HG03521 (cell line): ENCODE measurements around the gene RNF17.

Source experiments
- ATAC-seq: cut with Tn5 transposase; IDR thresholded peaks from one replicate; pipeline ENCODE4 v1.9.1; 2021; ENCODE audit warnings: mild to moderate bottlenecking, moderate library complexity; ENCODE audit not compliant: unreplicated experiment

RNF17 gene

GRCh38 chr13:24858953-24859352, 95.0 kb downstream of the RNF17 start:
- ATAC-seq = no peak

GRCh38 chr13:24860770-24861169, 96.8 kb downstream of the RNF17 start:
- no peak for ATAC-seq

DNA sequence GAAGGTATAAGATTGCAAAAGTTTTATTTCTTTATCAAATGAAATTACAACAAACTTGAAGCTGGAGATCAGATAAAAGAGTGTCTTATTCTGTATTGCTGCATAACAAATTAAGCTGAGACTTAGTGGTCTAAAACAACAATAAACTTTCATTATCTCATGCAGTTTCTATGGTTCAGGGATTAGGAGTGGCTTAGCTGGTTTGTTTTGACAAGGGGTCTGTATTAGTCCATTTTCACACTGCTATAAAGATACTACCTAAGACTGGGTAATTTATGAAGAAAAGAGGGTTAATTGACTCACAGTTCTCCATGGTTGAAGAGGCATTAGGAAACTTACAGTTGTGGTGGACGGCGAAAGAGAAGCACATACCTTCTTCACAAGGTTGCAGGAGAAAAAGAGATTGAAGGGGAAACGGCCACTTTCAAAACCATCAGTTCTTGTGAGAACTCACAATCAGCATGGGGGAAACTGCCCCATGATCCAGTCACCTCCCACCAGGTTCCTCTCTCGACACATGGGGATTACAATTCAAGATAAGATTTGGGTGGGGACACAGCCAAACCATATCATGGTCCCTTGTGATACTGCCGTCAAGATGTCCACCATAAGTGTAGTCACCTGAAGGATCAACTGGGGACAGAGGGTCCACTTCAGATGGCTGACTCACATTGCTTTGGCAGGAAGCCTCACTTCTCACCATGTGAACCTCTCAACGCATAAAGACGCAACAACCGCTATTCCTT, 97.8 kb downstream of the RNF17 start:
- no peak for ATAC-seq

GRCh38 chr13:24863748-24864540, 100.0 kb downstream of the RNF17 start:
- no peak for ATAC-seq

DNA sequence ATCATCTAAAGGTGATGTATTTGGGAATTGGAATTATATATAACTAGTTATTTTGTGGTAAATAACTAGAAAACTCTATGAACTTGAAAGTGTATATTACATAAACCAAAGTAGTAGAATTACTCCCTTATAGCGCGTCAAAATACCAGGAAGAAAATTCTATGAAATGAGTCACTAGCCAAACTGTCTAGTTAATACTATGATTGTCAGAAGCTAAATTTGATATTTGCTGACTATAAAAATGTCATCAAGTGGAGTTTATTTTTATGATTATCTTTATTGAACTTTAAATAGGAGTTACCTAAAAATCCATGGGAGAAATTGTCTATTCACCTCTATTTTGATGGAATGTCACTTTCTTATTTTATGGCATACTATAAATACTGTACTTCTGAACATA, 100.6 kb downstream of the RNF17 start:
- no peak for ATAC-seq

DNA sequence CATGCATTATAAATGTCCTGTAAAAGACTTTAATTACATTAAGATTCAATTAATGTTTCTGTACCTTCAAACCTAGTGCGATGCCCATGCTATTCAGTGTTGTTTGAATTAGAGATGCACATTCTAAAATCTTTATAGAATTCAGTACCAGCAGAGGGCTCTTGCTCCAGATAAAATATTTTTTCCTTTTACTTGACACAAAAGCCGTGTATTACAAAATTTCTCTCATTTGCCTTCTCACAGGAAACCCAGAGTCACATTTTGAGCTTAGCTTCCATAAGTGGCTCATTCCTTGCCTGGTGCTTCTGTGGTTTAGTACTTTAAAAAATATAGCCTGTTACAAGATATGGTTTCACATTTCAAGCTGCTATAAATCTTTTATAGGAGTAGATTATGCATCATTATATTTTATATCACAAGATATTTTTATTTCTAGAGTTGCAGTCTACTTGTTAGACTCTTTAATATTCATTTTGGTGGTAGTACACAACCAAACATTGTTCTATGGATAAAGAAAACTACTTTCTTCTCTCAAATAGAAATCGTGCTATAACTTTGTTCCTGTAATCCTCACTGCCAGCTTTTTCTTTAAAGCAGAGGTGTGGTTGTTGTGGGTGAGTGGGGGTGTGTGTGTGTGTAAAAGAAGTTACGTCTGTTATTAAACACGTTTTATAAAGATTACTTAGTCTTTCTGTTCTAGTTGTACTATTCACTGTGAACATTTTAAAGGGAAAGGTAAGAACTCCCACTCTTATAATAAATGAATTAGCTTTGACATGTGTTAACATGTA, 101.4 kb downstream of the RNF17 start:
- no peak for ATAC-seq

DNA sequence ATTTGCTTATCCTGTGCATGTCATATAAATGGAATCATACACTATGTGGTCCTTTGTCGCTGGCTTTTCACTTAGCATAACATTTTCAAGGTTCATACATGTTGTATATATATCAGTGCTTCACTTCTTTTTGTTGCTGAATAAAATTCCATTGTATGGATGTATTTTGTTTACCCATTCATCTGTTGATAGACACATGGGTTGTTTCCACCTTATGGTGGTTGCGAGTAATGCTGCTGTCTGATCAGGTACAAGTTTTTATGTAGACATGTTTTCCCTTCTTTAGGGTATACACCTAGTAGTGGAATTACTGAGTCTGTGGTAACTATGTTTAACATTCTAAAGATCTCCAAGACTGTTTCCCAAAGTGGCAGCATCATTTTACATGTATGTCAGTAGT, 102.5 kb downstream of the RNF17 start:
- no peak for ATAC-seq

GRCh38 chr13:24868874-24869273, 104.9 kb downstream of the RNF17 start:
- no peak for ATAC-seq

- ATAC-seq = no peak
These were observed 106.4 kb downstream of the RNF17 start for GRCh38 chr13:24870380-24870760.

- no peak for ATAC-seq
These were observed 111.6 kb downstream of the RNF17 start for GRCh38 chr13:24875566-24875965.

GRCh38 chr13:24877531-24877930, 113.6 kb downstream of the RNF17 start:
- no peak for ATAC-seq

DNA sequence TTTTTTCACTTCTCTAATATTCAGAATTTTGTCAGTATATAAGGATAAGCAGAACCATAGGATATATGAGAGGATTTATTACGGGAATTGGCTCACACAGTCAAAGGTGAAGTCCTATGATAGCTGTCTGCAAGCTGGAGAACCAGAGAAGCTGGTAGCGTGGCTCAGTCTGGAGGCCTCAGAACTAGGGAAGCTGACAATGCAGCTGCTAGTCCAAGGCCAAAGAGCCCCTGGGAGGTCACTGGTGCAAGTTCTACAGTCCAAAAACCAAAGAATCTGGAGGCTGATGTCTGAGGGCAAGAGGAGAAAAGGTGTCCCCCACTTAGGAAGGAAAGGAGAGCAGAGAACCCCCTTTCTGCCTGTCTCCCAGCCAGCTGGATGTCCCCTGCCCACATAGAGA, 114.4 kb downstream of the RNF17 start:
- no peak for ATAC-seq

GRCh38 chr13:24882665-24883064, 118.7 kb downstream of the RNF17 start:
- no peak for ATAC-seq

- ATAC-seq = no peak
These were observed 123.8 kb downstream of the RNF17 start for GRCh38 chr13:24887759-24888158.

DNA sequence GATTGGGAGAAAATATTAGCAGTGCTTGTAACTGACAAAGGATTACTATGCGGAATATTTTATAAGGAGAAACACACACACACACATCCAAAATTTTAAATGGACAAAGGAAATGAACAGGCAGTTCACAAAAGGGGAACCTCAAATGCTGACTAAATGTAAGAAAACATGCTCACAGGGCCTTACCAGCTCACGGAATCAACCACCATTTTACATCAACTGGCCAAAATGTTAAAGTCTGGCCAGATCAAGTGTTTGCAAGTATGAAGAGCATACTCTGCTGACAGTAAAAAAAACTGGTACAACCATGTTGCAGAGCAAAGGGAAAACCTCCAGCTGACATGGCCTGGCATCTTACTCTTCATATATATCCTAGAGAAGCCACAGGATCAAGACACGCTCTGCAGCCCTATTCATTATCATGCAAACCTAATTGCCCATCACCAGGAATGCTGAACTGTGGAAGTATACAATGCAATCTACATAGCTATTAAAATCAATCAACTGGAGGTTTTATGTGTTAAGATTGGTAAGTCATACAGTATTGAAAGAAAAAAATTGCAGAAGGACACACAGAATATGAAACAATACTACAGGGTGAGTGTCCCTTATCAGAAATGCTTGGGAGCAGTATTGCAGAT, 124.4 kb downstream of the RNF17 start:
- ATAC-seq = no peak

DNA sequence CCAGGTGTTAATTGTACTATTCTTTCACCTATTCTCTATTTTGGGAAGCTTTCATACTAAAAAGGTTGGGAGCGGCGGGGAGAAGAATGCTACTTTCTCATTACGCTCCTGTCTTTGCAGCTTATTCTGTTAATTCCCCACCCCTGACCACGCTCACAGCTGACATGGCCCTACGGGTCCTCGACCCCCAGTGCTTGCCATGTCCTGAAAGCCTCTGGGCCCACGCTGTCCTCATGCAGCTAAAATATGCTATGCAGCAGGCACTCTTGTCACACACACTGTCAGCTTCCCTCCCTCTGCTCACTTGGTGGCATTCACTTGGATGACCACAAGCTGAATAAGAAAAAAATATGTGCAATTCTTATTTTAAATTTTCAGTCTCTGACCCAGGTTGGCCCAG, 126.3 kb downstream of the RNF17 start:
- no peak for ATAC-seq

- ATAC-seq = no peak
These were observed 127.6 kb downstream of the RNF17 start for GRCh38 chr13:24891476-24892108.

GRCh38 chr13:24892829-24893228, 128.9 kb downstream of the RNF17 start:
- no peak for ATAC-seq

- ATAC-seq = no peak
These were observed 129.9 kb downstream of the RNF17 start for GRCh38 chr13:24893863-24894262.

GRCh38 chr13:24894277-24894971, 130.5 kb downstream of the RNF17 start:
- ATAC-seq = no peak
